ENCODE data around the gene GPC6. TPM values are rescaled to one million over a fixed set of nuclear protein-coding genes. Genes with fewer than 3 reads are reported as not detected.

GPC6 gene
- total and polyA plus RNA-seq, 4 donors = 5.0 to 37.4 (median 18.9) TPM

DNA sequence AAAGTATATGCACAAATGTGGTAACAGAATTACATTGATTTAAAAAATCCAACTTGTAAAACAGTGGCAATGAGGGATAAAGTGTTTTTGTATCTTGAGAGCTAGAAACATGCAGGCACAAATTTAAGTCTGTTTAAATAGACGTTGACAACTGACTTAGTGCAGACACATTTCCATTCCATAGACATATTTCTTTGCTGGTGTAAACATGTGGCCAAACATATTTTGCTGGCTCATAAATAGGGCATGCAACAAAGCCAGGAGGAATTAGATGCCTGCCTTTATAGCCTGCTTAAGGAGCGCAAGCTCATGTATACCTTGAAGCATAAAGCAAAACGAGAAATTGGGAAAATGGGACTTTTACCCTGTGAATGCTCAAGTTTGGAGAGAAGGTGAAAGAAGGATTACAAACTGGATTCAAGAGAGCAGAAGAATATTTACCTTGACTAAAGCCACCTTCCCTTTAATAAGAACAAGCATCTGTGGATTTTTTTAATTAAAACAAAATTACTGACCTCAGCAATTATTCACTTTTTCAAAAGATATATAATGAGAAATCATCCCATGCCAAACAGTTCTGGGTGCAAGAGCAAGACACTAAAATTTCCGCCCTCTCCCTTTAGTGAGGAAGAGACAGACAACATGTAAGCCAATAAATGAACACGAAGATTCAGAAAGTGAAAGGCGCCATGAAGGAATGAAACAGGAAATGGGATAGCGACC is 1181.9 kb downstream of the GPC6 start:
- intact Hi-C loops (cut with DNase I) = no loop called here
- H3K4me3 ChIP-seq (ENCODE audit: low read length in 2 of 2) = no peak overlapping the region
- ATAC-seq (ENCODE audit: low FRiP score) = no peak
- no peak for DNase-seq
- WGBS, 2 donors = 80 to 84% methylated on average over 7 of the region's 7 CpGs
- H3K36me3 ChIP-seq (ENCODE audit: control insufficient read depth in 1 of 2, insufficient read depth in 2 of 2, low read length in 1 of 2) = no peaks in the 10 kb centered on the region
- H3K27me3 ChIP-seq (ENCODE audit: control insufficient read depth in 1 of 2, insufficient read depth in 2 of 2, low read length in 1 of 2) = no peaks in the 10 kb centered on the region
- no peaks in the 10 kb centered on the region for H3K9me3 ChIP-seq (ENCODE audit: control insufficient read depth, low read length)
- H3K4me1 ChIP-seq (ENCODE audit: control insufficient read depth in 1 of 2, insufficient read depth in 2 of 2, low read length in 2 of 2) = peaks cover 0 to 1% of the 10 kb centered on the region in 2 donors
- no peak overlapping the region for H3K27ac ChIP-seq (ENCODE audit: low read depth in 1 of 2, low read length in 2 of 2)

DNA sequence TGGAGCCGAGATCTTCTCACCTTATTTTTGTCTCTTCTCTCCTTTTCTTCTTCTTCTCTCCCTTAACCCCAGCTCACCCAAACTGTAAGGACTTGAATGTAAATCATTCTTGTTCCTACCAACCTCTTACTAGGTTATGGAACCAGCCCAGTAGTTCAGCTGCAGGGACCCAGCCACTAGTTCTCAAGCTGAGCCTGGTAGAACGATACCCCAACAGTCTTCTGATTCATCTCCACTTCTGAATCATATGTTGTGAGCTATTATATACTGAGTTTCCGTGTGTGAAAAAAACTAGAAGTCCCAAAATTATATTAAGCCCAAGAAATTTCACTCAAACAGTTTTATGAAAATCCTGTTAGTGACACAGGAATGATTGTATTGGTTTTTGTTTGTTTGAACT is 1185.1 kb downstream of the GPC6 start:
- no peak overlapping the region for H3K4me3 ChIP-seq (ENCODE audit: low read length in 2 of 2)
- no peak overlapping the region for H3K27ac ChIP-seq (ENCODE audit: low read depth in 1 of 2, low read length in 2 of 2)
- H3K27me3 ChIP-seq (ENCODE audit: control insufficient read depth in 1 of 2, insufficient read depth in 2 of 2, low read length in 1 of 2) = no peaks in the 10 kb centered on the region
- ATAC-seq (ENCODE audit: low FRiP score) (no peak), DNase-seq (no peak)
- intact Hi-C loops (cut with DNase I) = no loop called here
- 71 to 86% methylated on average over 3 of the region's 3 CpGs for WGBS, 2 donors
- H3K4me1 ChIP-seq (ENCODE audit: control insufficient read depth in 1 of 2, insufficient read depth in 2 of 2, low read length in 2 of 2) = peaks cover 0 to 1% of the 10 kb centered on the region in 2 donors
- no peaks in the 10 kb centered on the region for H3K36me3 ChIP-seq (ENCODE audit: control insufficient read depth in 1 of 2, insufficient read depth in 2 of 2, low read length in 1 of 2)
- no peaks in the 10 kb centered on the region for H3K9me3 ChIP-seq (ENCODE audit: control insufficient read depth, low read length)

DNA sequence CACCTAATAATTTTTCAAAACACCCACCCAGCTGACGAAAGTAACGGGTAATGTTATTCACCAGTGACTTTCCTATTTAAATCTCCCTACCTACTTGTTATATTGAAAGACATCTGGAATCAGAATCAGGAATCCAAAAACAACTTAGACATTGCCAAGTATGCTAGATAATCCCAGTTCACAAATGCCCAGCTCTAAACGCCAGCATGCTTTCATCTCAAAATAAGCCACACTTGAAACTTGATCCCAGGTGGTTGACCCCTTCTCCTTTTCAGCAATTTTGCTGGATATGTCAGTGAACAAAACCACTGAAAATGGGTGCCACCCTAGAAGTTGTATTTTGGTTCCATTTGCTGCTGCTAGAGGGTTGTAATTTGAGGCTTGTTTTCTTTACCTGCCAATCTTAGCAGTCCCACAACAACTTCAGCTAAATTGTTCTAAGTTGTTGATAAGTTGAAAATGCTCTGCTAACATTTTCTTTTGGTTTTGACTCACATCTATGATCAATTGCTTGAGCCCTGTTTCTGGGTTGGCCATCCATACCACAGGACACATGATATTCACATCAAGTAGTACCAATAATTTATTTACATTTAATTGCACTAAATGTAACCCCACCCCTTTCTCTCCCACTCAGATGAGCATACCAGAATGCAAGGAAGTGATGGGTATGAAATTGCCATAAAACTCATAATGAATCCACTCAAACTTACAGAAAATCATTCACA is 1186.4 kb downstream of the GPC6 start:
- ATAC-seq (ENCODE audit: low FRiP score) = no peak
- H3K4me3 ChIP-seq (ENCODE audit: low read length in 2 of 2) = no peak overlapping the region
- intact Hi-C loops (cut with DNase I) = no loop called here

DNA sequence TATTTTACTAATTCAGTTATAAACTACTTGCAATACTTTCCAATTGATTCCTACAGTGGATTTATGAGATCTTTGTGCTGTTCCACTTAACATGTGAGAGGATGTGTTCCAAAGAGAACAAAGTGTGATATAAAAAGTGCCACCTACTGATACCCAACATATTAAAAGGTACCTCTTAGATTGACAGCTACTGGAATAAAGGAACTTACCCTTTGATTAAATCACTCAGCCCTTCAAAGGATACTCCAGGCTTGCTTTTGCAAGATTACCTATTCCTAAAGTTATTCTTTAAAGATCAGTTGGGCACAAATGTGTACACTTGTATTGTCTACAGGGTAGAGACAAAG is 1187.0 kb downstream of the GPC6 start:
- Histone ChIP-seq H3K9me3 (ENCODE audit: control insufficient read depth, low read length) (no peaks in the 10 kb centered on the region), H3K27me3 (ENCODE audit: control insufficient read depth in 1 of 2, insufficient read depth in 2 of 2, low read length in 1 of 2) (no peaks in the 10 kb centered on the region), H3K4me1 (ENCODE audit: control insufficient read depth in 1 of 2, insufficient read depth in 2 of 2, low read length in 2 of 2) (peaks cover 0 to 1% of the 10 kb centered on the region in 2 donors), H3K27ac (ENCODE audit: low read depth in 1 of 2, low read length in 2 of 2) (no peak overlapping the region), H3K36me3 (ENCODE audit: control insufficient read depth in 1 of 2, insufficient read depth in 2 of 2, low read length in 1 of 2) (no peaks in the 10 kb centered on the region), H3K4me3 (ENCODE audit: low read length in 2 of 2) (no peak overlapping the region)
- ATAC-seq (ENCODE audit: low FRiP score) (no peak), DNase-seq (no peak)
- intact Hi-C loops (cut with DNase I) = no loop called here

More for the DNA sequence above, 1186.4 kb downstream of the GPC6 start:
- WGBS, 2 donors = 3 to 6% methylated on average over 3 of the region's 3 CpGs
- no peaks in the 10 kb centered on the region for H3K27me3 ChIP-seq (ENCODE audit: control insufficient read depth in 1 of 2, insufficient read depth in 2 of 2, low read length in 1 of 2)
- H3K36me3 ChIP-seq (ENCODE audit: control insufficient read depth in 1 of 2, insufficient read depth in 2 of 2, low read length in 1 of 2) = no peaks in the 10 kb centered on the region
- H3K9me3 ChIP-seq (ENCODE audit: control insufficient read depth, low read length) = no peaks in the 10 kb centered on the region
- no peak for DNase-seq
- H3K4me1 ChIP-seq (ENCODE audit: control insufficient read depth in 1 of 2, insufficient read depth in 2 of 2, low read length in 2 of 2) = peaks cover 0 to 1% of the 10 kb centered on the region in 2 donors
- no peak overlapping the region for H3K27ac ChIP-seq (ENCODE audit: low read depth in 1 of 2, low read length in 2 of 2)

DNA sequence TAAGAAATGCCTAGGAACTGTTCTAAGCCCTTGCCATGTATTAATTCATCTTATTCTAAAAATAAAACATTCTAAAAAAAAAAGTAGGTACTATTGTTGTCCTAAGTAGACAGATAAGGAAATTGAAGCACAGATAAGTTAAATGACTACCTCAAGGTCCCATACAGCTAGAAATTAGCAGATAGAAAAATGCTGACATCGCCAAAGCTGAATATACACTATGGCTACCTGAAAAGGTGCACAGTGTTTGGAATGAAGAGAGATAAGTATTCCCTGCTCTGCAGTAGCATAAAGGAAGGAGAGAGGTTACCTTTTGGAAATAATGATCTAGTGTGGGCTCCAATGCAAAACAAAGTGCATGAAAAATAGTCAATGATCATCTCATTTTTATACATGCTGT is 1187.5 kb downstream of the GPC6 start:
- no peak overlapping the region for H3K4me3 ChIP-seq (ENCODE audit: low read length in 2 of 2)
- H3K27ac ChIP-seq (ENCODE audit: low read depth in 1 of 2, low read length in 2 of 2) = no peak overlapping the region
- peaks cover 0 to 1% of the 10 kb centered on the region in 2 donors for H3K4me1 ChIP-seq (ENCODE audit: control insufficient read depth in 1 of 2, insufficient read depth in 2 of 2, low read length in 2 of 2)
- intact Hi-C loops (cut with DNase I) = no loop called here
- no peaks in the 10 kb centered on the region for H3K36me3 ChIP-seq (ENCODE audit: control insufficient read depth in 1 of 2, insufficient read depth in 2 of 2, low read length in 1 of 2)
- no peaks in the 10 kb centered on the region for H3K9me3 ChIP-seq (ENCODE audit: control insufficient read depth, low read length)
- 93 to 97% methylated on average over 1 of the region's 1 CpG for WGBS, 2 donors
- no peaks in the 10 kb centered on the region for H3K27me3 ChIP-seq (ENCODE audit: control insufficient read depth in 1 of 2, insufficient read depth in 2 of 2, low read length in 1 of 2)
- DNase-seq (no peak), ATAC-seq (ENCODE audit: low FRiP score) (no peak)

DNA sequence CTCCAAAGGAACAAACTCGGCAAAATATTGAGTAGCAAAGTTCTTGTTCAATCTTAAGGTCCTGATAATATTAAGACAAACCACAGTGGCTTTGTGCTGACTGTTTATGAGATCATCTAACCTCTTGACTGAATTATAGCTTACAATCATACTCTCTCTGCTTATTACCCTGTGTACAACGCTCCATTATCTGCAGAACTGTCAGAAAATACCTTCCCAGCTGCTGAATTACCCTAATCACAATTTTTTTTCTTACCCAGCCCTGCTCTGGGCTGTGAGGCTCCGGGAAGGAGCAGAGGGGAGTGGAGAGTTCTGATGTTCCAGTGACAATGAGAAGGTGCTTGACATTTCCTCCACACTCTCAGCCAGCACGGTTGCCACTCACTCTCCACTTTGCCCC is 1188.1 kb downstream of the GPC6 start:
- intact Hi-C loops (cut with DNase I) = no loop called here
- Histone ChIP-seq H3K9me3 (ENCODE audit: control insufficient read depth, low read length) (no peaks in the 10 kb centered on the region), H3K4me3 (ENCODE audit: low read length in 2 of 2) (no peak overlapping the region), H3K36me3 (ENCODE audit: control insufficient read depth in 1 of 2, insufficient read depth in 2 of 2, low read length in 1 of 2) (no peaks in the 10 kb centered on the region), H3K27me3 (ENCODE audit: control insufficient read depth in 1 of 2, insufficient read depth in 2 of 2, low read length in 1 of 2) (no peaks in the 10 kb centered on the region), H3K4me1 (ENCODE audit: control insufficient read depth in 1 of 2, insufficient read depth in 2 of 2, low read length in 2 of 2) (peaks cover 0 to 1% of the 10 kb centered on the region in 2 donors), H3K27ac (ENCODE audit: low read depth in 1 of 2, low read length in 2 of 2) (no peak overlapping the region)
- WGBS, 2 donors = 43% methylated on average over 4 of the region's 4 CpGs
- no peak for DNase-seq
- no peak for ATAC-seq (ENCODE audit: low FRiP score)

DNA sequence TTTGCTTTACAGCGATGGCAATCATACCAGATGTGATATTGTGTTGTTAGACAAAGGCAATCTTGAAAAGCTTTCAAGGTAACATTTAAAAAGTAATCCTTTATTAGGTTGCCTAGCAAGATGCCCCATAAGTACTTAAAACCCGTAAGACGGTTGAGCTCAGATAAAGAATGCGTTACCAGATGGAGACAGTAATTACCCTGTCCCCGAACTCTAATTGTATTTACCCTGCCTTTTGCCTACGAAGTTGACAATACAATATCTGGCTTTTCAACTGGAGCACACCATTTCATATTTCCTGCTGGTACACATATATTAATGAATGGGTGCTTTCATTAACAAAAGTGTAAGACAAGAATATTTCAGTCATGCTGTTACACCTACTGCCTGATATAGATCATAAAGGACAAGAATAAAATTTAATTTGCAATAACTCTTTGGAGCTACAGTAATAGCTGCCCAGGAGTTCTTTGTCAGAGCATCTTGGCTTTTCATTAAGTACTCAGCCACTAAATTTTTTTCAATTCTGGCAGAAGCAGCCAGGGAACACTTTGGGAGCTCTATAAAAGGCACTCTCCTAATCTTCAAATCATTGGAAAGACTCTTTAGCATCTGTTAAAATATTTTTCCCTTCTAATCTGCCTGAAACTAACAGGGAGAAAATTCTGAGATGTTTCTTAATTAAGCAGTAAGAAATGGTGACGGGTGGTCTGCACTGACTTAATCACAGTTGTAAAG is 1189.1 kb downstream of the GPC6 start:
- ATAC-seq (ENCODE audit: low FRiP score) = no peak
- Histone ChIP-seq H3K4me3 (ENCODE audit: low read length in 2 of 2) (no peak overlapping the region), H3K9me3 (ENCODE audit: control insufficient read depth, low read length) (no peaks in the 10 kb centered on the region), H3K27ac (ENCODE audit: low read depth in 1 of 2, low read length in 2 of 2) (no peak overlapping the region), H3K4me1 (ENCODE audit: control insufficient read depth in 1 of 2, insufficient read depth in 2 of 2, low read length in 2 of 2) (peaks cover 0 to 1% of the 10 kb centered on the region in 2 donors), H3K27me3 (ENCODE audit: control insufficient read depth in 1 of 2, insufficient read depth in 2 of 2, low read length in 1 of 2) (no peaks in the 10 kb centered on the region), H3K36me3 (ENCODE audit: control insufficient read depth in 1 of 2, insufficient read depth in 2 of 2, low read length in 1 of 2) (no peaks in the 10 kb centered on the region)
- DNase-seq = no peak
- intact Hi-C loops (cut with DNase I) = no loop called here
- 67 to 76% methylated on average over 7 of the region's 7 CpGs for WGBS, 2 donors

DNA sequence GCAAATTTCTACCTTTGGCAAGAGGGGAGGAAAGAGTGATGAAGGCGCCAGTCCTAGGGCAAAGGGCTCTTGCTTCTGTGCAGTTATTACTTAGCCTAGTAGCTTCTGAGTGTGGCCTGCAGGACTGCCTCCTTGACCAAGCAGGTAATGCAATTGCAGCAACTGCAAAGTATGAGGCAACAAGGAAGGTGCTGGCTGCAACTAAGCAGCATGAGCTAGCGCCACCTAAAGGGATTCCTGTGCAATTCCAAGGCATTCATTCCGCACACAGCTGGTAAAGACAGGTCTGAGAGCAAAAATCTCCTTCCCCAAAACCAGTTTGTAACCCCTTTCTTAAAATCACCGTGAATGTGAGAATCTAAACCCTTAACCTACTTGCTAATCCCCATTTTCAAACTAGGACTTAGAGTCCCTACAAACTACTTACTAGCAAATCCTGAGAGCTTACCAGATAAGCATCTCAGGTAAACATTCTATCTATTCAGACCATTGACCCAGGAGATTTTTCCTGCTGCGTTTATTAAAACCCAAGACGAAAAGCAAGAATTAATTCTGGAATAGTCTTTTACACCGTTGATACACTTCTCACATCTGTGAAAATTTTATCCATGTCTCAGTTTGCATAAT is 1190.0 kb downstream of the GPC6 start:
- H3K4me3 ChIP-seq (ENCODE audit: low read length in 2 of 2) = no peak overlapping the region
- peaks cover 2% of the 10 kb centered on the region for H3K9me3 ChIP-seq (ENCODE audit: control insufficient read depth, low read length)
- no peaks in the 10 kb centered on the region for H3K27me3 ChIP-seq (ENCODE audit: control insufficient read depth in 1 of 2, insufficient read depth in 2 of 2, low read length in 1 of 2)
- 65 to 70% methylated on average over 7 of the region's 7 CpGs for WGBS, 2 donors
- H3K36me3 ChIP-seq (ENCODE audit: control insufficient read depth in 1 of 2, insufficient read depth in 2 of 2, low read length in 1 of 2) = no peaks in the 10 kb centered on the region
- no peak overlapping the region for H3K27ac ChIP-seq (ENCODE audit: low read depth in 1 of 2, low read length in 2 of 2)
- intact Hi-C loops (cut with DNase I) = no loop called here
- ATAC-seq (ENCODE audit: low FRiP score) (no peak), DNase-seq (no peak)
- peaks cover 0 to 1% of the 10 kb centered on the region in 2 donors for H3K4me1 ChIP-seq (ENCODE audit: control insufficient read depth in 1 of 2, insufficient read depth in 2 of 2, low read length in 2 of 2)
